Measurements from ENCODE around the gene DSCAM. TPM values are rescaled to one million over a fixed set of nuclear protein-coding genes. Genes with fewer than 3 reads are reported as not detected.

DSCAM gene
- total RNA-seq, 1 donor from 2014 or later: not detected

- Histone ChIP-seq H3K4me3 (no peak overlapping the region), H3K36me3 (no peaks in the 10 kb centered on the region), H3K27ac (no peak overlapping the region), H3K27me3 (no peaks in the 10 kb centered on the region), H3K9me3 (no peaks in the 10 kb centered on the region), H3K4me1 (no peaks in the 10 kb centered on the region)
- intact Hi-C loops (cut with DNase I): no loop called here
- TF ChIP-seq POLR2AphosphoS5 (IDR thresholded peaks at IDR 0.05; ENCODE audit: insufficient read depth in 1 of 2, low read depth in 1 of 2): no peak
- TF ChIP-seq POLR2A (IDR thresholded peaks at IDR 0.05): no peak
- TF ChIP-seq CTCF (IDR thresholded peaks at IDR 0.05): no peak
- DNase-seq (ENCODE audit: extremely low spot score in 2 of 2): no peak
These were observed 731.2 kb downstream of the DSCAM start for GRCh38 chr21:40115775-40116174.

GRCh38 chr21:40102682-40103081 is 744.3 kb downstream of the DSCAM start:
- no peak overlapping the region for H3K27ac ChIP-seq
- H3K4me3 ChIP-seq: no peak overlapping the region
- DNase-seq (ENCODE audit: extremely low spot score in 2 of 2): no peak
- intact Hi-C loops (cut with DNase I): no loop called here
- no peaks in the 10 kb centered on the region for H3K9me3 ChIP-seq
- no peak for TF ChIP-seq POLR2A (IDR thresholded peaks at IDR 0.05)
- H3K4me1 ChIP-seq: no peaks in the 10 kb centered on the region
- H3K36me3 ChIP-seq: no peaks in the 10 kb centered on the region
- H3K27me3 ChIP-seq: no peaks in the 10 kb centered on the region

- intact Hi-C loops (cut with DNase I): no loop called here
- no peak for DNase-seq (ENCODE audit: extremely low spot score in 2 of 2)
- Histone ChIP-seq H3K9me3 (no peaks in the 10 kb centered on the region), H3K4me3 (no peak overlapping the region), H3K27ac (no peak overlapping the region), H3K4me1 (no peaks in the 10 kb centered on the region), H3K27me3 (no peaks in the 10 kb centered on the region), H3K36me3 (no peaks in the 10 kb centered on the region)
- TF ChIP-seq CTCF (IDR thresholded peaks at IDR 0.05): no peak
- no peak for TF ChIP-seq POLR2A (IDR thresholded peaks at IDR 0.05)
- TF ChIP-seq POLR2AphosphoS5 (IDR thresholded peaks at IDR 0.05; ENCODE audit: insufficient read depth in 1 of 2, low read depth in 1 of 2): no peak
These were observed 747.1 kb downstream of the DSCAM start for GRCh38 chr21:40099809-40100208.

GRCh38 chr21:40095477-40095876 is 751.5 kb downstream of the DSCAM start:
- Histone ChIP-seq H3K9me3 (no peaks in the 10 kb centered on the region), H3K4me1 (no peaks in the 10 kb centered on the region), H3K27ac (no peak overlapping the region), H3K27me3 (no peaks in the 10 kb centered on the region), H3K36me3 (no peaks in the 10 kb centered on the region), H3K4me3 (no peak overlapping the region)
- no peak for TF ChIP-seq POLR2A (IDR thresholded peaks at IDR 0.05)
- no peak for TF ChIP-seq CTCF (IDR thresholded peaks at IDR 0.05)
- TF ChIP-seq POLR2AphosphoS5 (IDR thresholded peaks at IDR 0.05; ENCODE audit: insufficient read depth in 1 of 2, low read depth in 1 of 2): no peak
- intact Hi-C loops (cut with DNase I): no loop called here
- DNase-seq (ENCODE audit: extremely low spot score in 2 of 2): no peak

- TF ChIP-seq POLR2A (IDR thresholded peaks at IDR 0.05): no peak
- TF ChIP-seq POLR2AphosphoS5 (IDR thresholded peaks at IDR 0.05; ENCODE audit: insufficient read depth in 1 of 2, low read depth in 1 of 2): no peak
- TF ChIP-seq CTCF (IDR thresholded peaks at IDR 0.05): no peak
- Histone ChIP-seq H3K27me3 (no peaks in the 10 kb centered on the region), H3K9me3 (no peaks in the 10 kb centered on the region), H3K36me3 (no peaks in the 10 kb centered on the region), H3K4me3 (no peak overlapping the region), H3K27ac (no peak overlapping the region), H3K4me1 (no peaks in the 10 kb centered on the region)
- no peak for DNase-seq (ENCODE audit: extremely low spot score in 2 of 2)
- intact Hi-C loops (cut with DNase I): no loop called here
These were observed 766.6 kb downstream of the DSCAM start for GRCh38 chr21:40080385-40080784.

GRCh38 chr21:40074710-40075109 is 772.2 kb downstream of the DSCAM start:
- intact Hi-C loops (cut with DNase I): no loop called here
- no peak overlapping the region for H3K27ac ChIP-seq

More at GRCh38 chr21:40074710-40075109, 772.2 kb downstream of the DSCAM start:
- Histone ChIP-seq H3K36me3 (no peaks in the 10 kb centered on the region), H3K4me3 (no peak overlapping the region), H3K4me1 (no peaks in the 10 kb centered on the region), H3K9me3 (no peaks in the 10 kb centered on the region), H3K27me3 (no peaks in the 10 kb centered on the region)
- DNase-seq (ENCODE audit: extremely low spot score in 2 of 2): no peak
- TF ChIP-seq POLR2A (IDR thresholded peaks at IDR 0.05) (no peak), CTCF (IDR thresholded peaks at IDR 0.05) (no peak), POLR2AphosphoS5 (IDR thresholded peaks at IDR 0.05; ENCODE audit: insufficient read depth in 1 of 2, low read depth in 1 of 2) (no peak)

Measured in vagina (tissue), 2 donors.